ENCODE data around the gene PIGC.

- TF ChIP-seq POLR2A (IDR thresholded peaks at IDR 0.05; ENCODE audit: low read depth, low read length) (no peak), CTCF (IDR thresholded peaks at IDR 0.05; ENCODE audit: extremely low read depth in 1 of 2, insufficient read depth in 1 of 2, low read depth in 1 of 2, low read length in 2 of 2) (no peak), EZH2 (IDR thresholded peaks at IDR 0.05; ENCODE audit: borderline replicate concordance, low read depth, low read length, severe bottlenecking) (no peak), MAX (IDR thresholded peaks at IDR 0.05; ENCODE audit: insufficient read depth, insufficient read length) (no peak), JUN (IDR thresholded peaks at IDR 0.05; ENCODE audit: borderline replicate concordance, insufficient read depth, insufficient read length, low read depth) (no peak)
Measured at GRCh38 chr1:172402878-172403569, 40.8 kb downstream of the PIGC start.
